Ishikawa (cell line): ENCODE data around the gene HIF1A.

Source experiments
- CEBPB ChIP-seq: IDR thresholded peaks from 2 replicates; pipeline ENCODE4 v1.6.1; 2012
- CREB1 ChIP-seq: IDR thresholded peaks from 2 replicates; pipeline ENCODE4 v1.6.1; 2012; ENCODE audit warnings: low read depth
- EGR1 ChIP-seq: IDR thresholded peaks from 2 replicates; pipeline ENCODE4 v1.6.1; 2012
- EP300 ChIP-seq: IDR thresholded peaks from 2 replicates; pipeline ENCODE4 v1.6.1; 2012; ENCODE audit warnings: borderline replicate concordance
- FOXM1 ChIP-seq: IDR thresholded peaks from 2 replicates; pipeline ENCODE4 v1.6.1; 2012; ENCODE audit warnings: low read depth, borderline replicate concordance
- RAD21 ChIP-seq: IDR thresholded peaks from 2 replicates; pipeline ENCODE4 v1.6.1; 2012; ENCODE audit warnings: low read depth
- TAF1 ChIP-seq: IDR thresholded peaks from 2 replicates; pipeline ENCODE4 v1.6.1; 2012; ENCODE audit warnings: low read depth, mild to moderate bottlenecking
- TCF12 ChIP-seq: IDR thresholded peaks from 2 replicates; pipeline ENCODE4 v1.6.1; 2012; ENCODE audit warnings: low read depth
- TEAD4 ChIP-seq: IDR thresholded peaks from 2 replicates; pipeline ENCODE4 v1.6.1; 2012
- YY1 ChIP-seq: IDR thresholded peaks from 2 replicates; pipeline ENCODE4 v1.6.1; 2012; ENCODE audit warnings: low read depth
- ZBTB7A ChIP-seq: IDR thresholded peaks from 2 replicates; pipeline ENCODE4 v1.6.1; 2012; ENCODE audit warnings: low read depth
- TF ChIP-seq, protein P1 (sequence below): IDR thresholded peaks from 2 replicates; pipeline ENCODE4 v1.6.1; 2012
- TF ChIP-seq, protein P2 (sequence below): IDR thresholded peaks from 2 replicates; pipeline ENCODE4 v1.6.1; 2012
- TF ChIP-seq, protein P3 (sequence below): IDR thresholded peaks from 2 replicates; pipeline ENCODE4 v1.6.1; 2012; ENCODE audit warnings: low read depth, mild to moderate bottlenecking

DNA sequence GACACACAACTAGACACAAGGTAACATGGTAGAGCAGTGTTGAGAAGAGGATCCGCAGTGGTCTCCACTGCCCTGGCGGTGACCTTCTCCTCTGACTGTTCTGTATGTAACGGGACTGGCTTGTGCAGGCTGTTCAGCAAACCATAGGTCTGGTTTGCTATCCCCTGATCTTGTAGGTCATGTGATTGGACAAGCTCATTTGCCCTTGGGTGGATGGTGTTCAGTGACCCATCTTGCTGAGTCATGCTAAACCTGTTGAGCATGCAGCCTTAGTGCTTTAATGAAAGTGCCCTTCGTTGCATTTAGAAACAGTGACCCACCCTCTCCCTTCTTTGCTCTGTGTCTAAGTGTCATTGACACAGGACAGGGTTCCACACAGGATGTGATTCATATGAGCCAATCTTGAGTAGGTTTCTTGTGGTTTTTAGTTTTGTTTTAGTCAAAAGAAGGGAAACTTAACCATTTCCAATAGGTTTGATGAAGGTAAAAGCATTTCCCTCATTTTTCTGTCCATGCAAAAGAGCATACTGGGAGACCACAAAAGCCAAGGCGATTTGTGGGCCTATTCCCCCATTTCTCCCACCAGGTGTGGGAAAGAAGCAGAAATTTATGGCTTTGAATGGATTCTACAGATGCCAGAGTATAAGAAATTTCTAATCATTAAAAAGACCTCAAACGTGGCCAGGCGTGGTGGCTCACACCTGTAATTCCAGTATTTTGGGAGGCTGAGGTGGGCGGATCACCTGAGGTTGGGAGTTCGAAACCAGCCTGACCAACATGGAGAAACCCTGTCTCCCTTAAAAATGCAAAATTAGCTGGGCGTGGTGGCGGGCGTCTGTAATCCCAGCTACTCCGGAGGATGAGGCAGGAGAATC, 32.6 kb upstream of the HIF1A start:
- TF ChIP-seq, protein P1, sequence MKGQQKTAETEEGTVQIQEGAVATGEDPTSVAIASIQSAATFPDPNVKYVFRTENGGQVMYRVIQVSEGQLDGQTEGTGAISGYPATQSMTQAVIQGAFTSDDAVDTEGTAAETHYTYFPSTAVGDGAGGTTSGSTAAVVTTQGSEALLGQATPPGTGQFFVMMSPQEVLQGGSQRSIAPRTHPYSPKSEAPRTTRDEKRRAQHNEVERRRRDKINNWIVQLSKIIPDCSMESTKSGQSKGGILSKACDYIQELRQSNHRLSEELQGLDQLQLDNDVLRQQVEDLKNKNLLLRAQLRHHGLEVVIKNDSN: peak; percentile 77
- TF ChIP-seq YY1 (no peak), RAD21 (no peak), EP300 (no peak), TAF1 (no peak), TEAD4 (no peak), EGR1 (no peak), CEBPB (no peak), FOXM1 (no peak), TCF12 (no peak), CREB1 (no peak), ZBTB7A (no peak)
- TF ChIP-seq, protein P2, sequence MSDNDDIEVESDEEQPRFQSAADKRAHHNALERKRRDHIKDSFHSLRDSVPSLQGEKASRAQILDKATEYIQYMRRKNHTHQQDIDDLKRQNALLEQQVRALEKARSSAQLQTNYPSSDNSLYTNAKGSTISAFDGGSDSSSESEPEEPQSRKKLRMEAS: no peak
- TF ChIP-seq, protein P3, sequence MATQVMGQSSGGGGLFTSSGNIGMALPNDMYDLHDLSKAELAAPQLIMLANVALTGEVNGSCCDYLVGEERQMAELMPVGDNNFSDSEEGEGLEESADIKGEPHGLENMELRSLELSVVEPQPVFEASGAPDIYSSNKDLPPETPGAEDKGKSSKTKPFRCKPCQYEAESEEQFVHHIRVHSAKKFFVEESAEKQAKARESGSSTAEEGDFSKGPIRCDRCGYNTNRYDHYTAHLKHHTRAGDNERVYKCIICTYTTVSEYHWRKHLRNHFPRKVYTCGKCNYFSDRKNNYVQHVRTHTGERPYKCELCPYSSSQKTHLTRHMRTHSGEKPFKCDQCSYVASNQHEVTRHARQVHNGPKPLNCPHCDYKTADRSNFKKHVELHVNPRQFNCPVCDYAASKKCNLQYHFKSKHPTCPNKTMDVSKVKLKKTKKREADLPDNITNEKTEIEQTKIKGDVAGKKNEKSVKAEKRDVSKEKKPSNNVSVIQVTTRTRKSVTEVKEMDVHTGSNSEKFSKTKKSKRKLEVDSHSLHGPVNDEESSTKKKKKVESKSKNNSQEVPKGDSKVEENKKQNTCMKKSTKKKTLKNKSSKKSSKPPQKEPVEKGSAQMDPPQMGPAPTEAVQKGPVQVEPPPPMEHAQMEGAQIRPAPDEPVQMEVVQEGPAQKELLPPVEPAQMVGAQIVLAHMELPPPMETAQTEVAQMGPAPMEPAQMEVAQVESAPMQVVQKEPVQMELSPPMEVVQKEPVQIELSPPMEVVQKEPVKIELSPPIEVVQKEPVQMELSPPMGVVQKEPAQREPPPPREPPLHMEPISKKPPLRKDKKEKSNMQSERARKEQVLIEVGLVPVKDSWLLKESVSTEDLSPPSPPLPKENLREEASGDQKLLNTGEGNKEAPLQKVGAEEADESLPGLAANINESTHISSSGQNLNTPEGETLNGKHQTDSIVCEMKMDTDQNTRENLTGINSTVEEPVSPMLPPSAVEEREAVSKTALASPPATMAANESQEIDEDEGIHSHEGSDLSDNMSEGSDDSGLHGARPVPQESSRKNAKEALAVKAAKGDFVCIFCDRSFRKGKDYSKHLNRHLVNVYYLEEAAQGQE: no peak
